Measurements from ENCODE around the gene PRTG. TPM values are rescaled to one million over a fixed set of nuclear protein-coding genes. Genes with fewer than 3 reads are reported as not detected.
"Not testable (repeated sequence)": the region's sequence is repeated elsewhere in the genome, so short reads cannot be mapped to it uniquely, and the experiment has no call there.

Gene PRTG, protein sequence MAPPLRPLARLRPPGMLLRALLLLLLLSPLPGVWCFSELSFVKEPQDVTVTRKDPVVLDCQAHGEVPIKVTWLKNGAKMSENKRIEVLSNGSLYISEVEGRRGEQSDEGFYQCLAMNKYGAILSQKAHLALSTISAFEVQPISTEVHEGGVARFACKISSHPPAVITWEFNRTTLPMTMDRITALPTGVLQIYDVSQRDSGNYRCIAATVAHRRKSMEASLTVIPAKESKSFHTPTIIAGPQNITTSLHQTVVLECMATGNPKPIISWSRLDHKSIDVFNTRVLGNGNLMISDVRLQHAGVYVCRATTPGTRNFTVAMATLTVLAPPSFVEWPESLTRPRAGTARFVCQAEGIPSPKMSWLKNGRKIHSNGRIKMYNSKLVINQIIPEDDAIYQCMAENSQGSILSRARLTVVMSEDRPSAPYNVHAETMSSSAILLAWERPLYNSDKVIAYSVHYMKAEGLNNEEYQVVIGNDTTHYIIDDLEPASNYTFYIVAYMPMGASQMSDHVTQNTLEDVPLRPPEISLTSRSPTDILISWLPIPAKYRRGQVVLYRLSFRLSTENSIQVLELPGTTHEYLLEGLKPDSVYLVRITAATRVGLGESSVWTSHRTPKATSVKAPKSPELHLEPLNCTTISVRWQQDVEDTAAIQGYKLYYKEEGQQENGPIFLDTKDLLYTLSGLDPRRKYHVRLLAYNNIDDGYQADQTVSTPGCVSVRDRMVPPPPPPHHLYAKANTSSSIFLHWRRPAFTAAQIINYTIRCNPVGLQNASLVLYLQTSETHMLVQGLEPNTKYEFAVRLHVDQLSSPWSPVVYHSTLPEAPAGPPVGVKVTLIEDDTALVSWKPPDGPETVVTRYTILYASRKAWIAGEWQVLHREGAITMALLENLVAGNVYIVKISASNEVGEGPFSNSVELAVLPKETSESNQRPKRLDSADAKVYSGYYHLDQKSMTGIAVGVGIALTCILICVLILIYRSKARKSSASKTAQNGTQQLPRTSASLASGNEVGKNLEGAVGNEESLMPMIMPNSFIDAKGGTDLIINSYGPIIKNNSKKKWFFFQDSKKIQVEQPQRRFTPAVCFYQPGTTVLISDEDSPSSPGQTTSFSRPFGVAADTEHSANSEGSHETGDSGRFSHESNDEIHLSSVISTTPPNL
- total RNA-seq = 1.7 and 3.7 TPM in 2 replicates
- polyA plus RNA-seq (2012) = 0.87 TPM

DNA sequence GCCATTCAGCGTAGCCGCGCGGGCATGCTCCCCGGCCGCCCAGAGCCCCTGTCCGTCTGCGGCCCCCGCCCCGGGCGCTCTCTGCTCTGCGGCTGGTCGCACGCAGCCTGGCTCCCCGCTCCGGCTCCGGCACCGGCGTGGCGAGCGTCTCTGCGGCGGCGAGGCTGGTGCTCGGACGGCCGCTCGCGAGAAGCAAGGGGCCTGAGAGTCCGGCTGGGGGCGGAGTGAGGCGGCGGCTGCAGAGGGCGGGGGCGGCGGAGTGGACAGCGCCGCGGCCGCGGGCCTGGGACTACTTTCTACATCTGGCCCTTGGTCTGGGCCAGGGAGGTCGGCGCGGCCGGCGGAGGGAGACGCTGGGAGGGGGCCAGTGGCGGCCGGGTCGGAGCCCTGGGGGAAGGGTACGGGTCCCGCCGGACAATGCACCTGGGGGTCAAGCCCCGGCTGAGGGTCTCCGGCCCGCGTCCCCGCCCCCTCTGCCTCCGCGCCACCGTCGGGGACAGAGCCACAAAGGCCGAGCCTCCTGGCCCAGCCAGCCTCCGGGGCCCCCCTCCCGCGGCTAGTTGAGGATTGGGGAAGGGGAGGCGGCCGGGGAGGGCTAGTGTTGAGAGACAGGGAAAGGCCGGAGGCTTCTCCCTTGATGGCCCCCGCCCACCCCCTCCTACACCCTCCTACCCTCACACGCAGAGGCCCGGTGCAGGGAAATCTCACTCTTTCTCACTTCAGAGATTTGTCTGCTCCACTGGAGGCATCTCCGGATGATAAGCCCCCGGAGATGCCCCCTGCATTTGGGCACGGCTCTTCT is at the start of gene PRTG:
PRTG (minus strand) TSS at position 226 of the 802 bp plus-strand sequence; CDS start at position 5, 221 bp downstream.
- DNase-seq (ENCODE audit: low read depth) = peak; percentile 89

DNA sequence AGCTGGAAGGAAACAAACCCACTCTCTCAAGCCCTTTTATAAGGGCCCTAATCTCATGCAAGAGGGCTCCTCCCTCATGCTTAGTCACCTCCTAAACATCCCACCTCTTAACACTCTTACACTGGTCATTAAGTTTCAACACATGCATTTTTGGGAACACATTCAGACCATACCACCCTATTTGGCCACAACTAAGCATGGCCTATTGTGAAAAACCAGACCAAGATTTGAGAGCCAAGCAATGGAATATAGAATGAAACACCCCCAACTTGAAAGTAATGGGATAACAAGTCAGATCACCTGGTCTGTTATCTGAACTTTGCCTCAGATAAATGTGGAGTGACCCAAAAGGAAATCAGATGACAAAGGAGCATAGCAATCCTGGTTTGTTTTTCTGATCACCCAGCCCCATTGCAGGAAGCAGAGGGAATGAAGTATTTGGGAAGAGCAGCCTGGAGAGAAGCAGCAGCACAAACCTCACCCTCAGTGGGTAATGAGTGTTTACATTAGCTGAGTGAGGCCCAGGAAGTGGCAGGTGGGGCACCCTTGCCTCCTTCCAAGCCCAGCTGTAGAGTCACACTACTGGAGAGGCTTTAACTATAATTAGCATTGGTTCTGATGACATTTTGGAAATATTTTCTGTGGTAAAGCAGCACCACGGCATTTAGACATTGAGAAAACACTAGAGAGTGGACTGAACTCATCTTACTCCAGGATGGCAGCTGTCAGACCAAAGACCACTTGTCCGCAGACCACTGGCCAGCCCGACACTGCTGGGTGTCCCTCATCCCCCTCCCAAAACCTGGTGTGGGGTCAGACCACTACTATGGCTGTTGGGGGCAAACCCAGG is 48.8 kb upstream of the PRTG start:
- DNase-seq (ENCODE audit: low read depth) = peak; percentile 94

- DNase-seq (ENCODE audit: low read depth) = no peak
Observed at GRCh38 chr15:55789066-55789660, 46.2 kb upstream of the PRTG start.

DNA sequence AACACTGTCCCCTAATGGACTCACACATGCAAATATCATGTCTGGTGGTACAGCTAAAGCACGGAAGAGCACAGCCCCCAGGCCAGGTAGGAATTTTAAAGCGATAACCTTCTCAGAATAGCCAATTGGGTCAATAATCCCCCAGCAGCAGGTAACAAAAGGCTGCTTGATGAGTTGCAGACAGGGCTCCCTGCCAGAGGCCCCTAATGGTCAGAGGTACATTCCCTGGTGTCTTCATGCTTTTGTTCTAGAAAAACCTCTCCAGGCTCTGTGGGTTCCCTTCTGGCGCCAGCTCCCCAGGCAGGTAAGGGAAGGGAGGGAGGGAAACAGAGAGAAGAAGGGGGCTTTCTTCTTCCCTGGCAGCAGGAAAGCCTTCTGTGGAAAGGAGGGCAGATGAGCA is 43.4 kb upstream of the PRTG start:
- DNase-seq (ENCODE audit: low read depth) = no peak

DNA sequence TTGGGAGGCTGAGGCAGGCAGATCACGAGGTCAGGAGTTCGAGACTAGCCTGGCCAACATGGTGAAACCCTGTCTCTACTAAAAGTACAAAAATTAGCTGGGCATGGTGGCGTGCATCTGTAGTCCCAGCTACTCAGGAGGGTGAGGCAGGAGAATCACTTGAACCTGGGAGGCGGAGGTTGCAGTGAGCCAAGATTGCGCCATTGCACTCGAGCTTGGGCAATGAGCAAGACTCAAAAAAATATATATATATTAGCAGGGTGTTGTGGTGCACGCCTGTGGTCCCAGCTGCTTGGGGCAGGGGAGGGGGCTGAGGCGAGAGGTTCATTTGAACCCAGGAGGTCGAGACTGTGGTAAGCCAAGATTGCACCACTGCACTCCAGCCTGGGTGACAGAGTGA is 42.6 kb upstream of the PRTG start:
- DNase-seq (ENCODE audit: low read depth) = not testable (repeated sequence)

DNA sequence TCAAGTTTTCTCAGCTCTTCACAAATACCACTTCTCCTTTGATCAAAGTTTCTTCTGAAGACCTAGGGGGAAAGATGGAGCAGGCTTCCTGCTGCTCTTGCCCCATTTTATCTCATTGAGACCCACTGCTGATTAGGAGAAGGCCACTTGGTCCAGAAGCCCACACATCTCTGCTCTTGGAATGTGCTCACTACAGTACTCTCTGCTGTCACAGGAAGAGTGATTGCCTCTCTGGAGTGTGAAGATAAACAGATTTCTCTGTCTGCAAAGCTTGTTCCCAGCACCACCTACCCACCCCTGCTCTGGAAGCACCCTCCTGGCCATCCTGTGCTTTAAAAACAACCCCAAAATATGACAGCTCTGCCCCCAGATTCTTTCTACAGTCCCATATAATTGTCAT is 41.3 kb upstream of the PRTG start:
- no peak for DNase-seq (ENCODE audit: low read depth)

DNA sequence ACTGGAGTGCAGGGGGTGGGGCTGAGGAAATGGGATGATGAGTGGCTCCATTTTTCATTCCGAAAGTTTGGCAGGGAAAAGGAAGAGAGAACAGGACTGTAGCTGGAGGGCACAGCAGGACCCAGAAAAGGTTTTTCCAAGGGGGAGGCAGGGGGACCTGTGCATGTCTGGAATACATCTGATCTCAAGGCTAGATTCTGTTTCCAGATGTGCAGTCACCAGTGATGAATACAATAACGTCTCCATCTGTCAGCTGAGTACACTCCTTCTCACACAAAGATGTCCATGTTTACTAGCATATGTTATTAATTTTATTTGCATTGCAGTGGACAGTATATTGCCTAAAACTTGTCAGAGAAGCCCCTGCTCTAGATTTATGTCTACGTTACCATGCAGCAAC is 39.9 kb upstream of the PRTG start:
- no peak for DNase-seq (ENCODE audit: low read depth)

- no peak for DNase-seq (ENCODE audit: low read depth)
Observed at GRCh38 chr15:55780292-55780691, 37.3 kb upstream of the PRTG start.

GRCh38 chr15:55778932-55779331 is 36.0 kb upstream of the PRTG start:
- DNase-seq (ENCODE audit: low read depth) = no peak

DNA sequence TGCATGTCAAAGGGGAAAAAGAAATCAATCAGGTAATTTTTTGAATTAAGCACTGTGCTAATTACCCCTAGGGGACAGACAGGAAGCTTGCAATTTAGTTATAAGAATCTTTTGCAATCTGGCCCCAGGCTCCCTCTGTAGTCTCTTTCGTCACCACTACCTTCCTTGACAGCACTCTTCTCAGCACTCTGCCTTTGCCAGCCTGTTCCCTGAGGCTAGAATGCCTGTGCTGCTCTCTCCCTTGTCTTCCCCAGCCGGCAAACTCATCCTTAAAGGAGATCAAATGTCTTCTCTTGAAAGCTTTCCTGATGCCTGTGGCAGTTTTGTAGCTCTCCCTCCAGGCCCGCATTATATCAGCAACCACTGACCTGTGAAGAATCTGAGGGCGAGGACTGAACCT is 32.4 kb upstream of the PRTG start:
- no peak for DNase-seq (ENCODE audit: low read depth)

GRCh38 chr15:55774113-55774970 is 31.4 kb upstream of the PRTG start:
- peak; percentile 69 for DNase-seq (ENCODE audit: low read depth)

GRCh38 chr15:55770806-55771205 is 27.9 kb upstream of the PRTG start:
- no peak for DNase-seq (ENCODE audit: low read depth)

GRCh38 chr15:55770261-55770660 is 27.3 kb upstream of the PRTG start:
- no peak for DNase-seq (ENCODE audit: low read depth)

GRCh38 chr15:55768670-55769185 is 25.8 kb upstream of the PRTG start:
- no peak for DNase-seq (ENCODE audit: low read depth)

DNA sequence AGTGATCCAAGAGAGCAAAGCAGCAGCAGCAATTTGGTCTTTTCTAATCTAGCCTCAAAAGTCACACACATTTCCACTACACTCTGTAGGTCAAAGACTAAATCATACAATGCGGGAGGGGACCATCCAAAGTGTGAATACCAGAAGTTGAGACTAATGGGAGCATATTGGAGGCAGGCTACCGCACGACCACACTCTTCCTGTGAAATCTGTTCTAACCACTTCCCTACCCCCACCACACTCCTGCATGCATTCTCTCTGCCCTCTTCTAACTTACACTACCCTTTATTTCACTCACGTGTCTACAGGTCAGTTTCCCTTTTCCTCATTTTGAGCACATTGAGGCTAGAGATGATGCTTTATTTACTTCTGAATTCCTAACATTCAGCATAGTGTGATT is 23.7 kb upstream of the PRTG start:
- DNase-seq (ENCODE audit: low read depth) = no peak

- no peak for DNase-seq (ENCODE audit: low read depth)
Observed at GRCh38 chr15:55764398-55764797, 21.4 kb upstream of the PRTG start.

DNA sequence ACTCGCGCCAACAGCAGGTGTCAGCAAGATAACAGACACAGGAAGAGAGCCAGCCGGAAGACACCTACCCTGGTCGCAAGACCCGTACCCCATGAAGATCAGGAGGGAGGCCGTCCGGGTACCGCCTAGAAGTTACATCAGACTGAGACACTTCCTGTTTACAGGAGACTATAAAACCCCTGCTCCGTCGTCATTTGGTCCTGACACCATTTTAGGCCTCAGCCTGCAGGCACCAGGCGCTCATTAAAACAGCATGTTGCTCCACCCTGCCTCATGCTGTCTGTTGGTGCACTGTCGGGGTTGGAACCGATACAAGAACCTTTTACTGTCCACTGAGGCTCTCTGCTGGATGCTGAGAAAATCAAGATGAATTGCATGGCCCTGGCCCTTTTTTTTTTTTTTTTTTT is 15.6 kb upstream of the PRTG start:
- DNase-seq (ENCODE audit: low read depth) = no peak

- DNase-seq (ENCODE audit: low read depth) = not testable (repeated sequence)
Observed at GRCh38 chr15:55753433-55753832, 10.5 kb upstream of the PRTG start.

All from myocyte (in vitro differentiated cells).